Lower lobe of right lung (tissue), 2 donors: ENCODE measurements around the gene CCDC86. TPM values are rescaled to one million over a fixed set of nuclear protein-coding genes. Genes with fewer than 3 reads are reported as not detected.

Experiments used
- ATAC-seq, 2 donors: fragments of 200-7000 bp; cut with Tn5 transposase; one replicate each; pipeline ENCODE4 v1.9.1; 2020 to 2022; ENCODE audit warnings: mild to moderate bottlenecking in 2 of 2, moderate library complexity in 2 of 2
- DNase-seq: peaks from one replicate; pipeline ENCODE4 v3.0.0-alpha.2; 2020
- H3K27ac ChIP-seq: fragments of 200-600 bp; one replicate; pipeline ENCODE4 v1.8.0; 2022
- H3K27me3 ChIP-seq: fragments of 200-600 bp; one replicate; pipeline ENCODE4 v1.8.0; 2022; ENCODE audit warnings: low read depth
- H3K36me3 ChIP-seq: fragments of 200-600 bp; one replicate; pipeline ENCODE4 v1.8.0; 2022; ENCODE audit warnings: mild to moderate bottlenecking
- H3K4me1 ChIP-seq: fragments of 200-600 bp; one replicate; pipeline ENCODE4 v1.8.0; 2022
- H3K4me3 ChIP-seq: fragments of 200-600 bp; one replicate; pipeline ENCODE4 v1.8.0; 2022; ENCODE audit warnings: mild to moderate bottlenecking
- H3K9me3 ChIP-seq: fragments of 200-600 bp; one replicate; pipeline ENCODE4 v1.8.0; 2022
- intact Hi-C: fragments of 100-400 bp; cut with DNase I; formaldehyde crosslinking; loops from one replicate; pipeline ENCODE4 v1.11.0; 2022
- total RNA-seq: library from RNA; stranded (reverse); fragmentation: NEBNext Ultra II Directional; extraction: Animal tissue kit (Norgen Biotek cat#: 25700); gene quantifications from one replicate; pipeline ENCODE4 v1.2.1, GENCODE V29; 2021
- TF ChIP-seq, protein P1 (sequence below): fragments of 200-600 bp; IDR thresholded peaks from one replicate; pipeline ENCODE4 v1.8.0; 2022; ENCODE audit warnings: antibody characterized with exemption, mild to moderate bottlenecking
- donor health status: DM: no; HTN: yes; CAD: no; lungs with severe emphysema.

Gene CCDC86
- total RNA-seq, 1 donor from 2014 or later = 12.6 TPM

DNA sequence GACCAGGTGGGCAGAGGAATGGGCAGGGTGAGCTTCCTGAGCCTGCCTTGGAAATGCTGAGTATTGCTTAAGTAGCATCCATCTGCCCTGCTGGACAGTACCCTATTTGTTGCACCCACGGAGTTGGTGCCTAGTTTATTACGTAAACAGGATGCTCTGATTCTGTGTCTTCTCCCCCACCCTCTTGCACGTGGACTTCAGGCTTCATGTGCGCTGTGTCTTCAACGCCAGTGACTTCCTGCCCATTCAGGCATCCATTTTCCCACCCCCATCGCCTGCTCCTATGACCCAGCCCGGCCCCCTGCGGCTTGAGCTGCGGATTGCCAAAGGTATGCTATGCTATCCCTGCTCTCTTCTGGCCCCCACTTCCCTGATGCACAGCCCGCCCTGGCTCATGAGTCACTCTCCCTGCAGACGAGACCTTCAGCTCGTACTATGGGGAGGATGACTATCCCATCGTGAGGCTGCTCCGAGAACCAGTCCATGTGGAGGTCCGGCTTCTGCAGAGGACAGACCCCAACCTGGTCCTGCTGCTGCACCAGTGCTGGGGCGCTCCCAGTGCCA lies 31.1 kb downstream of the CCDC86 start:
- ATAC-seq (peak in 1 of 2 donors; percentile 13), DNase-seq (peak; percentile 42)
- Histone ChIP-seq H3K4me1 (peaks cover 19% of the 10 kb centered on the region), H3K27ac (no peak overlapping the region), H3K4me3 (no peak overlapping the region), H3K27me3 (no peaks in the 10 kb centered on the region), H3K36me3 (peaks cover 3% of the 10 kb centered on the region), H3K9me3 (no peaks in the 10 kb centered on the region)
- TF ChIP-seq, protein P1, sequence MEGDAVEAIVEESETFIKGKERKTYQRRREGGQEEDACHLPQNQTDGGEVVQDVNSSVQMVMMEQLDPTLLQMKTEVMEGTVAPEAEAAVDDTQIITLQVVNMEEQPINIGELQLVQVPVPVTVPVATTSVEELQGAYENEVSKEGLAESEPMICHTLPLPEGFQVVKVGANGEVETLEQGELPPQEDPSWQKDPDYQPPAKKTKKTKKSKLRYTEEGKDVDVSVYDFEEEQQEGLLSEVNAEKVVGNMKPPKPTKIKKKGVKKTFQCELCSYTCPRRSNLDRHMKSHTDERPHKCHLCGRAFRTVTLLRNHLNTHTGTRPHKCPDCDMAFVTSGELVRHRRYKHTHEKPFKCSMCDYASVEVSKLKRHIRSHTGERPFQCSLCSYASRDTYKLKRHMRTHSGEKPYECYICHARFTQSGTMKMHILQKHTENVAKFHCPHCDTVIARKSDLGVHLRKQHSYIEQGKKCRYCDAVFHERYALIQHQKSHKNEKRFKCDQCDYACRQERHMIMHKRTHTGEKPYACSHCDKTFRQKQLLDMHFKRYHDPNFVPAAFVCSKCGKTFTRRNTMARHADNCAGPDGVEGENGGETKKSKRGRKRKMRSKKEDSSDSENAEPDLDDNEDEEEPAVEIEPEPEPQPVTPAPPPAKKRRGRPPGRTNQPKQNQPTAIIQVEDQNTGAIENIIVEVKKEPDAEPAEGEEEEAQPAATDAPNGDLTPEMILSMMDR = no peak
- intact Hi-C loops = no loop called here

DNA sequence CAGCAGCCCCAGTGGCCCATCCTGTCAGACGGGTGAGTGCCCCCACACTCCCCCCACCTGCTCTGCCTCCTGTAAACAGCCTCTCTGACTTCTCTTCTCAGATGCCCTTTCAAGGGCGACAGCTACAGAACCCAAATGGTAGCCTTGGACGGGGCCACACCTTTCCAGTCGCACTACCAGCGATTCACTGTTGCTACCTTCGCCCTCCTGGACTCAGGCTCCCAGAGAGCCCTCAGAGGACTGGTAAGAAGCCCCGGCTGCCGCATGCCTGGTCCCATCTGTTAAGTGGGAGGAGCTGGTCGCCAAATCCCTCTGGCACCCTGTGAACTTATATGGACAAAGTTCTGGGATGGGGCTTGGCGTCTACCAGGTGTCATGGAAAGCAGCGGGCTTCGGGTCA lies 31.6 kb downstream of the CCDC86 start:
- peak; percentile 30 for DNase-seq
- Histone ChIP-seq H3K36me3 (peaks cover 7% of the 10 kb centered on the region), H3K4me1 (peaks cover 19% of the 10 kb centered on the region), H3K27me3 (no peaks in the 10 kb centered on the region), H3K4me3 (no peak overlapping the region), H3K9me3 (no peaks in the 10 kb centered on the region), H3K27ac (no peak overlapping the region)
- ATAC-seq = no peak
- intact Hi-C loops = no loop called here
- TF ChIP-seq, protein P1 = no peak

DNA sequence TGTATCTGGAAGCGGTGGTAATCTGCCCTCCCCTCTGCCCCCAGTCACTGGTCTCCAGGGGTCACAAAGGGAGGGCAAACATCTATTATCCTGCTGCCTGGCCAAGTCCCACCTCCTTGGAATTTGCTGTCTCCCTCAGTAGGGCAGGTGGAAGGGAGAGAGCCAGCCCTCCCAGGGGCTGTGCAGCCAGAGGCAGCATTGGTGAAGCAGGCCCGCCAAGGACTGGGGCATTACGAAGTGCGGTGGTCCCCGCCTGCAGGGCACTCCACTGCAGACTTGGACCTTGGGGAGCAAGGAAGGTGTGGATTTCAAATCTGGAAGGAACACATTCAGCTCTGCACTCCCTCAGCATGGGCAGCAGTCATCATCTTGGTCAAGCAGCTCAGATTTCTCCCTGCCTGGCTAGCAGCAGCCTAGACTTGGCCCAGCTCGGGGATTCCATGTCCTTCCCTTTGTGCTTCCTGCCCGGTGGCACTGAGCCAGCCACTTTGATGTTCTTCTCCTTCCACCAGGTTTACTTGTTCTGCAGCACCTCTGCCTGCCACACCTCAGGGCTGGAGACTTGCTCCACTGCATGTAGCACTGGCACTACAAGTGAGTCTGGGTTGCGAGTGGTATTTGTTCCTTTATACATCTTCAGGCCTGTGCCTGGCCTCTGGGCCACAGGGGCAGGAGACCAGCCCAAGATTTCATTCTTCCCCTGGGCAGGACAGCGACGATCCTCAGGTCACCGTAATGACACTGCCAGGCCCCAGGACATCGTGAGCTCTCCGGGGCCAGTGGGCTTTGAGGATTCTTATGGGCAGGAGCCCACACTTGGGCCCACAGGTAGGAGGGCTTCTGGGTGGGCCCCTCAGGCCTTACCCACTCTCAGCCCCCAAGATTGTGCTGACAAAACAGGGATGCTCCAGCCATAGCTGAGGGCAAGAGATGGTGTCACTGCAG lies 32.8 kb downstream of the CCDC86 start:
- Histone ChIP-seq H3K9me3 (no peaks in the 10 kb centered on the region), H3K4me1 (peaks cover 19% of the 10 kb centered on the region), H3K27me3 (no peaks in the 10 kb centered on the region), H3K36me3 (peaks cover 12% of the 10 kb centered on the region), H3K27ac (no peak overlapping the region), H3K4me3 (no peak overlapping the region)
- TF ChIP-seq, protein P1 = no peak
- intact Hi-C loops = no loop called here
- ATAC-seq = no peak
- peak; percentile 31 for DNase-seq

DNA sequence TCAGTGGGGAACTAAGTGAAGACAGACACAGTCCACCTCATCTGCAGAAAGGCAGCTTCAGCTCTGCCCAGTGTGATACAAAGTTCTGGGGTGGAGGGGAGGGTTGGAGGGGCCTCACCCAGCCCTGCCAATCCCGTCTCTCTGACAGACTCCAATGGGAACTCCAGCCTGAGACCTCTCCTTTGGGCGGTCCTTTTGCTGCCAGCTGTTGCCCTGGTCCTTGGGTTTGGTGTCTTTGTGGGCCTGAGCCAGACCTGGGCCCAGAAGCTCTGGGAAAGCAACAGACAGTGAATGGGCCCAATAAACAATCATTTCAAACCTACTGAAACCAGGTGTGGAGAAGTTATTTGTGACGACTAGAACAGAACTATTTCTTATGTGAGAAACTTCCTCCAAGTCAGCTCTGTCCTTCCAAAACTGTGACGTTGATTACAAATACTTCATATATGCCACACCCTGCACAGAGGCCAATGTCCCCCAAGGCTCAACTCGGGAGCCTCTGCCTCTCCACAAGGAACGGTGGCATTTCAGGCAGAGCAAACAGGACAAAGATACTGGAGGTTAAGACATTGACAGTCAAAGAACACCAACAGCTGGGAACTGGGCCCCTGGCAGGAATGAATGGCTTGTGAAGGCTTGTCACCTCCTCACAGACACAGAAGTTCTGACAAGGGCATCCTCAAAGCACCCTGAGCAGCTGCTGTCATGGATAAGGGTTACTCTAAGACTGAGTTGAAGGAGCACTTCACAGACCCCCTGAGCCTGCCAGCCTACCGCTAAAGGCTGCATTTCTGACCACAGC lies 33.7 kb downstream of the CCDC86 start:
- Histone ChIP-seq H3K36me3 (peaks cover 19% of the 10 kb centered on the region), H3K4me3 (no peak overlapping the region), H3K27me3 (no peaks in the 10 kb centered on the region), H3K9me3 (no peaks in the 10 kb centered on the region), H3K4me1 (peaks cover 19% of the 10 kb centered on the region), H3K27ac (no peak overlapping the region)
- ATAC-seq (no peak), DNase-seq (peak; percentile 20)
- intact Hi-C loops = no loop called here
- TF ChIP-seq, protein P1 = no peak

DNA sequence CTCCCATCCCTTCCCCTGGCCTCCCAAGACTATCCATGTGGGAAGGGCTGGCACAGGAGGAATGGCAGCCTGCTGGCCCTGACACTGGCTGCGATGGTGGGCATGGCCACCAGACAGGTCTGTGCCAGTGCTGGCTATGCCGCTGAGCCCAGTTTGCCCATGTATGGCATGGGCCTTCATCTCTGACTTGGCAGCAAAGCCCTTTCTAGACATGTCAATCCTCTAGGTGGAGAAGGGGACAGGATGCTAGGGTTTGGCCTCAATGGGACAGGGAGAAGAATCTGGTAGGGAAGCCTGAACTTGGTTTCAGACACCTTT lies 34.2 kb downstream of the CCDC86 start:
- no peaks in the 10 kb centered on the region for H3K27me3 ChIP-seq
- H3K4me3 ChIP-seq = no peak overlapping the region
- peaks cover 19% of the 10 kb centered on the region for H3K36me3 ChIP-seq
- DNase-seq (no peak), ATAC-seq (no peak)
- no peak overlapping the region for H3K27ac ChIP-seq
- H3K4me1 ChIP-seq = peaks cover 19% of the 10 kb centered on the region
- H3K9me3 ChIP-seq = no peaks in the 10 kb centered on the region
- TF ChIP-seq, protein P1 = no peak
- intact Hi-C loops = no loop called here
